IMR-90 (cell line): Measurements from ENCODE around the gene TRMT10B. TPM values are rescaled to one million over a fixed set of nuclear protein-coding genes. Genes with fewer than 3 reads are reported as not detected.

Experiments
- ATAC-seq: fragments of 200-7000 bp; cut with Tn5 transposase; 2 replicates; pipeline ENCODE4 v1.9.1; 2020; ENCODE audit warnings: low read depth, mild to moderate bottlenecking, moderate library complexity
- BruUV-seq: library from RNA; stranded (reverse); fragments of 400-500 nt; replicated peaks from 2 replicates; lab custom pipeline; 2021; lab: Mats Ljungman, UMichigan
- CTCF ChIA-PET: fragments of 300-600 bp; formaldehyde crosslinking; extraction: SDS; loops from one replicate; lab custom pipeline; 2021; ENCODE audit warnings: antibody characterized with exemption; lab: Yijun Ruan, JAX
- POLR2A ChIA-PET: fragments of 300-600 bp; sonication (Branson Sonifier 250); formaldehyde crosslinking; loops from one replicate; lab custom pipeline; 2022; ENCODE audit warnings: antibody characterized with exemption; ENCODE audit not compliant: unreplicated experiment; lab: Charles Lee
- DNase-seq: peaks from one replicate; pipeline ENCODE4 v3.0.0; 2013
- H2AFZ ChIP-seq: replicated peaks from 2 replicates; pipeline ENCODE3; 2013; ENCODE audit warnings: low read length, mild to moderate bottlenecking; ENCODE audit not compliant: poor library complexity
- H2AK5ac ChIP-seq: 2 replicates; pipeline ENCODE4 v1.6.1; 2013; ENCODE audit warnings: low read depth, low read length, inconsistent platforms
- H2AK9ac ChIP-seq: replicated peaks from 2 replicates; pipeline ENCODE3; 2013; ENCODE audit warnings: mild to moderate bottlenecking, low read depth, low read length, moderate library complexity; ENCODE audit not compliant: poor library complexity
- H2BK120ac ChIP-seq: 2 replicates; pipeline ENCODE4 v1.6.1; 2013; ENCODE audit warnings: low read depth, low read length, inconsistent platforms
- H2BK15ac ChIP-seq: 3 replicates; pipeline ENCODE4 v1.6.1; 2013; ENCODE audit warnings: low read depth, low read length, inconsistent platforms
- H2BK20ac ChIP-seq: 2 replicates; pipeline ENCODE4 v1.6.1; 2013; ENCODE audit warnings: low read depth, mild to moderate bottlenecking, inconsistent platforms, low read length, moderate library complexity
- H2BK5ac ChIP-seq: 2 replicates; pipeline ENCODE4 v1.6.1; 2013; ENCODE audit warnings: mild to moderate bottlenecking, low read depth, low read length, inconsistent platforms; ENCODE audit not compliant: poor library complexity, severe bottlenecking
- H3K14ac ChIP-seq: replicated peaks from 2 replicates; pipeline ENCODE4 v1.6.1; 2013; ENCODE audit warnings: low read depth, low read length, inconsistent platforms
- H3K18ac ChIP-seq: 2 replicates; pipeline ENCODE4 v1.6.1; 2013; ENCODE audit warnings: low read depth, low read length, control low read depth
- H3K23ac ChIP-seq: 2 replicates; pipeline ENCODE4 v1.6.1; 2013; ENCODE audit warnings: low read depth, low read length, inconsistent platforms
- H3K27ac ChIP-seq: 2 replicates; pipeline ENCODE4 v1.5.1; 2013; ENCODE audit warnings: mild to moderate bottlenecking, control low read depth, low read length; ENCODE audit not compliant: insufficient read depth
- H3K27me3 ChIP-seq: 2 replicates; pipeline ENCODE4 v1.6.1; 2013; ENCODE audit warnings: low read length; ENCODE audit not compliant: control insufficient read depth, insufficient read depth
- H3K36me3 ChIP-seq: 2 replicates; pipeline ENCODE4 v1.6.1; 2013; ENCODE audit warnings: low read length, mixed read lengths; ENCODE audit not compliant: control insufficient read depth, insufficient read depth
- H3K4ac ChIP-seq: 2 replicates; pipeline ENCODE4 v1.6.1; 2013; ENCODE audit warnings: low read depth, low read length, inconsistent platforms
- H3K4me1 ChIP-seq: 2 replicates; pipeline ENCODE4 v1.6.1; 2013; ENCODE audit warnings: low read length, mixed read lengths; ENCODE audit not compliant: control insufficient read depth, insufficient read depth
- H3K4me2 ChIP-seq: 2 replicates; pipeline ENCODE4 v1.6.1; 2013; ENCODE audit warnings: low read depth, mild to moderate bottlenecking, control low read depth, low read length, moderate library complexity
- H3K4me3 ChIP-seq: 2 replicates; pipeline ENCODE4 v1.5.1; 2013; ENCODE audit warnings: low read depth, mild to moderate bottlenecking, control low read depth, low read length, moderate library complexity; ENCODE audit not compliant: insufficient read depth
- H3K56ac ChIP-seq: 2 replicates; pipeline ENCODE4 v1.6.1; 2013; ENCODE audit warnings: low read length, inconsistent platforms; ENCODE audit not compliant: insufficient read depth; ENCODE audit errors: extremely low read depth
- H3K79me1 ChIP-seq, 2 experiments: 2 replicates each; pipeline ENCODE4 v1.6.1; 2013; ENCODE audit warnings: low read length in 2 of 2, inconsistent platforms in 1 of 2, low read depth in 1 of 2
- H3K9ac ChIP-seq: 2 replicates; pipeline ENCODE4 v1.6.1; 2013; ENCODE audit warnings: low read depth, low read length, control low read depth
- H3K9me1 ChIP-seq: 2 replicates; pipeline ENCODE4 v1.6.1; 2013; ENCODE audit warnings: low read length, inconsistent platforms; ENCODE audit not compliant: insufficient read depth
- H3K9me3 ChIP-seq: 2 replicates; pipeline ENCODE4 v1.6.1; 2013; ENCODE audit warnings: low read length; ENCODE audit not compliant: control insufficient read depth, insufficient read depth
- H4K20me1 ChIP-seq: 2 replicates; pipeline ENCODE4 v1.6.1; 2013; ENCODE audit warnings: low read length, inconsistent platforms; ENCODE audit not compliant: insufficient read depth
- H4K5ac ChIP-seq: 2 replicates; pipeline ENCODE4 v1.6.1; 2013; ENCODE audit warnings: mild to moderate bottlenecking, low read depth, low read length, control low read depth
- H4K8ac ChIP-seq, 2 experiments: 2 replicates each; pipeline ENCODE4 v1.6.1; 2013; ENCODE audit warnings: low read depth in 2 of 2, low read length in 2 of 2, control low read depth in 1 of 2, inconsistent platforms in 1 of 2
- H4K91ac ChIP-seq: 2 replicates; pipeline ENCODE4 v1.6.1; 2013; ENCODE audit warnings: low read depth, low read length, inconsistent platforms; ENCODE audit not compliant: insufficient read depth
- BHLHE40 ChIP-seq: fragments of 150-350 bp; IDR thresholded peaks from 2 replicates; pipeline ENCODE4 v1.6.1; 2016; ENCODE audit warnings: mild to moderate bottlenecking, low read depth, low read length
- FOS ChIP-seq: fragments of 150-350 bp; IDR thresholded peaks from 2 replicates; pipeline ENCODE4 v1.6.1; 2016; ENCODE audit warnings: low read depth, low read length
- WGBS, 2 experiments: methylation state at CpG; one replicate each; pipeline versions ENCODE4 v1.1.5 to v1.1.7; 2013; ENCODE audit warnings: missing lambda C conversion rate in 2 of 2; ENCODE audit not compliant: insufficient read length in 1 of 2; ENCODE audit errors: extremely low coverage in 2 of 2; 5-methylcytosine and 5-hydroxymethylcytosine counted together
- dilution Hi-C: fragments of 300-500 bp; cut with HindIII; formaldehyde crosslinking; loops from one replicate; pipeline ENCODE4 v1.14.3; 2018; ENCODE audit warnings: low sequenced_read_pairs; ENCODE audit not compliant: unreplicated experiment
- in situ Hi-C: fragments of 300-500 bp; cut with MboI; formaldehyde crosslinking; loops from 3 replicates; pipeline ENCODE4 v1.14.3; 2019; ENCODE audit warnings: low sequenced_read_pairs, inconsistent platforms, mixed read lengths
- intact Hi-C: fragments of 100-400 bp; cut with micrococcal nuclease; formaldehyde crosslinking; loops from 2 replicates; pipeline ENCODE4 v1.10.0; 2022
- polyA plus RNA-seq, 3 experiments: library from polyadenylated mRNA; depleted of rRNA; stranded (reverse); fragments of >200 nt; gene quantifications; 2 replicates each; pipeline ENCODE4 v1.2.3, GENCODE V29; 2012; ENCODE audit warnings: low replicate concordance in 1 of 3
- total RNA-seq: library from RNA; depleted of rRNA; stranded (reverse); fragments of >200 nt; gene quantifications from 2 replicates; pipeline ENCODE4 v1.2.3, GENCODE V29; 2012

TRMT10B gene
- total and polyA plus RNA-seq, 2 of the 4 experiments (the other 2 are of a cell fraction) = 2.3 to 4.5 TPM

GRCh38 chr9:37746448-37747270 is 6.9 kb upstream of the TRMT10B start:
- Histone ChIP-seq H2AFZ (peak overlapping the region; percentile 9), H3K4me2 (peak overlapping the region; percentile 15; the same call in 1 of the 2 replicates), H3K36me3 (no peaks in the 10 kb centered on the region), H3K9me3 (no peaks in the 10 kb centered on the region), H3K23ac (no peak overlapping the region), H3K9ac (no peak overlapping the region), H3K14ac (no peak overlapping the region), H3K4me1 (peaks cover 8% of the 10 kb centered on the region), H3K56ac (no peak overlapping the region), H2BK15ac (no peak overlapping the region), H4K91ac (no peak overlapping the region), H3K4me3 (no peak overlapping the region), H2BK5ac (peak overlapping the region; percentile 25), H3K4ac (no peak overlapping the region), H3K27ac (no peak overlapping the region), H2BK120ac (0 out of 2 replicates have a peak overlapping the region, but pooled peaks have one; percentile 4), H4K20me1 (peaks cover 6% of the 10 kb centered on the region; the same call in 1 of the 2 replicates), H3K79me1 (no peaks in the 10 kb centered on the region), H3K18ac (no peak overlapping the region), H3K27me3 (peaks cover 24% of the 10 kb centered on the region), H2BK20ac (no peak overlapping the region), H2AK5ac (peak overlapping the region; percentile 53; the same call in 1 of the 2 replicates), H3K9me1 (no peaks in the 10 kb centered on the region), H4K5ac (no peak overlapping the region), H4K8ac (no peak overlapping the region), H2AK9ac (no peak overlapping the region)
- dilution Hi-C loops = no loop called here
- DNase-seq (peak; percentile 86), ATAC-seq (peak; percentile 93)
- CTCF ChIA-PET = no interaction called here
- TF ChIP-seq FOS (0 out of 2 replicates have a peak, but pooled peaks have one; percentile 4), BHLHE40 (no peak)
- WGBS, 2 experiments = no CpG with 5 or more reads among the region's 24 CpGs
- in situ Hi-C loops = no loop called here
- POLR2A ChIA-PET = no interaction called here
- intact Hi-C loops = loop anchor here (1.0 to 10.0 kb wide), 7 partner anchors 38 to 658 kb away; partner anchors contain the start of gene EXOSC3
- BruUV-seq = no TSS peak
